Measurements from ENCODE around the gene EPHB1. TPM values are rescaled to one million over a fixed set of nuclear protein-coding genes. Genes with fewer than 3 reads are reported as not detected.

EPHB1 gene
- total RNA-seq, 1 experiment from 2014 or later: 2.8 TPM

- H3K4me1 Mint-ChIP-seq: peaks cover 25 to 27% of the 10 kb centered on the region in 2 experiments
These were observed 286.4 kb downstream of the EPHB1 start for GRCh38 chr3:135081451-135081850.

More at GRCh38 chr3:135081451-135081850, 286.4 kb downstream of the EPHB1 start:
- Mint-ChIP-seq H3K27me3 (ENCODE audit: low read depth) (no peaks in the 10 kb centered on the region; the same call in none of the 2 replicates), H3K4me3 (no peak overlapping the region), H3K36me3 (ENCODE audit: insufficient read depth in 1 of 3, low read depth in 3 of 3) (no peaks in the 10 kb centered on the region), H3K9me3 (no peaks in the 10 kb centered on the region), H3K27ac (no peak overlapping the region)
- DNase-seq: no peak
- H2BK120ac ChIP-seq (ENCODE audit: low read depth, low read length, poor library complexity, severe bottlenecking): no peak overlapping the region
- no peak overlapping the region for H4K8ac ChIP-seq (replicated peaks; ENCODE audit: insufficient read length, low read depth, low read length)
- no peaks in the 10 kb centered on the region for H3K79me1 ChIP-seq (ENCODE audit: insufficient read depth, low read depth, low read length, poor library complexity, severe bottlenecking)
- no peak overlapping the region for H2BK12ac ChIP-seq (ENCODE audit: insufficient read length, low read depth, low read length)
- H3K79me2 ChIP-seq (ENCODE audit: insufficient read depth, low read length): no peaks in the 10 kb centered on the region
- H3K56ac ChIP-seq (ENCODE audit: insufficient read length, low read depth, low read length): no peak overlapping the region
- H3K9me3 ChIP-seq (ENCODE audit: control insufficient read depth, low read depth, low read length): no peaks in the 10 kb centered on the region
- no peak overlapping the region for H3K4me2 ChIP-seq (ENCODE audit: insufficient read depth, insufficient read length, low read length)
- no peaks in the 10 kb centered on the region for H3K23me2 ChIP-seq (ENCODE audit: insufficient read length, low read depth, low read length, poor library complexity, severe bottlenecking)
- H3K27me3 ChIP-seq (ENCODE audit: insufficient read depth, low read length): no peaks in the 10 kb centered on the region
- H3K14ac ChIP-seq (ENCODE audit: insufficient read depth, low read length): no peak overlapping the region
- no peak overlapping the region for H3K4ac ChIP-seq (ENCODE audit: low read depth, low read length)
- no peak for TF ChIP-seq CTCF (conservative IDR thresholded peaks at IDR 0.05)
- no peak overlapping the region for H3K23ac ChIP-seq (ENCODE audit: insufficient read length, low read depth, low read length)
- peaks cover 2% of the 10 kb centered on the region for H4K20me1 ChIP-seq (ENCODE audit: control insufficient read depth, insufficient read depth, insufficient read length)
- no peak overlapping the region for H4K5ac ChIP-seq (ENCODE audit: insufficient read length, low read depth, low read length)
- no peak overlapping the region for H4K91ac ChIP-seq (ENCODE audit: insufficient read length, low read depth, low read length)
- no peak overlapping the region for H3K18ac ChIP-seq (ENCODE audit: insufficient read length, low read depth, low read length)
- H3K9ac ChIP-seq (ENCODE audit: extremely low read depth, insufficient read length, low read length): no peak overlapping the region
- no peak overlapping the region for H2BK20ac ChIP-seq (ENCODE audit: low read depth, low read length, poor library complexity, severe bottlenecking)
- no peak overlapping the region for H2BK15ac ChIP-seq (ENCODE audit: low read depth, low read length)
- peaks cover 5% of the 10 kb centered on the region; the same call in 1 of the 2 replicates for H3K4me1 ChIP-seq (ENCODE audit: insufficient read depth, low read length)
- no peak overlapping the region for H2AFZ ChIP-seq (ENCODE audit: low read length)
- H2AK5ac ChIP-seq (ENCODE audit: insufficient read length, low read length): no peak overlapping the region
- no peak overlapping the region for H2BK5ac ChIP-seq (ENCODE audit: insufficient read length, low read length)
- WGBS (ENCODE audit: extremely low coverage, insufficient read length, low lambda C conversion rate): no CpG with 5 or more reads among the region's 2 CpGs
- H3K27ac ChIP-seq (ENCODE audit: insufficient read length, low read depth, low read length): no peak overlapping the region
- no peak overlapping the region for H3T11ph ChIP-seq (ENCODE audit: low read length)

Data from H9 (cell line).